OCI-LY3 (cell line): ENCODE data around the gene DPP6.

Source experiments
- CTCF ChIP-seq: fragments of 200-600, 300-600 bp; sonication (generic); IDR thresholded peaks from 2 replicates; pipeline ENCODE4 v1.5.1; 2014; ENCODE audit warnings: antibody characterized with exemption, low read length, low read depth
- EZH2phosphoT487 ChIP-seq: fragments of 200-600 bp; shearing (Covaris generic); IDR thresholded peaks from 2 replicates; pipeline ENCODE4 v1.6.1; 2018; ENCODE audit warnings: antibody characterized with exemption, mixed run types, low read depth

GRCh38 chr7:154844499-154844898 is 792.3 kb downstream of the DPP6 start:
- TF ChIP-seq CTCF = no peak
- TF ChIP-seq EZH2phosphoT487 = no peak
